Transverse colon (tissue), 4 donors: ENCODE results near the gene RAC2. TPM values are rescaled to one million over a fixed set of nuclear protein-coding genes. Genes with fewer than 3 reads are reported as not detected.
"Not testable (repeated sequence)": the region's sequence is repeated elsewhere in the genome, so short reads cannot be mapped to it uniquely, and the experiment has no call there.

Experiments
- DNase-seq: peaks from one replicate; pipeline ENCODE4 v3.0.0-alpha.2; 2019
- H3K27ac ChIP-seq, 4 donors: fragments of 200-600 bp; sonication (generic); 2 replicates each; pipeline ENCODE4 v1.5.1; 2016 to 2018; ENCODE audit warnings: inconsistent platforms in 4 of 4
- H3K27me3 ChIP-seq: fragments of 200-600 bp; sonication (generic); 2 replicates; pipeline ENCODE4 v1.5.1; 2017; ENCODE audit warnings: inconsistent platforms
- H3K36me3 ChIP-seq, 4 donors: fragments of 200-600 bp; sonication (generic); 2 replicates each; pipeline ENCODE4 v1.5.1; 2017 to 2019; ENCODE audit warnings: inconsistent platforms in 4 of 4
- H3K4me1 ChIP-seq, 4 donors: fragments of 200-600 bp; sonication (generic); 2 replicates each; pipeline ENCODE4 v1.5.1; 2017 to 2020; ENCODE audit warnings: inconsistent platforms in 4 of 4
- H3K4me3 ChIP-seq, 4 donors: fragments of 200-600 bp; sonication (generic); 1 replicate in 1 of 4; 2 replicates in 3 of 4; pipeline versions ENCODE4 v1.5.1 to v1.6.1; 2017 to 2019; ENCODE audit warnings: inconsistent platforms in 4 of 4
- H3K9me3 ChIP-seq, 2 donors: fragments of 200-600 bp; sonication (generic); 2 replicates each; pipeline ENCODE4 v1.5.1; 2017 to 2019; ENCODE audit warnings: inconsistent platforms in 2 of 2
- CTCF ChIP-seq, 5 experiments: fragments of 200-600 bp in 3 of 5; fragments of 450-650 bp in 2 of 5; sonication (generic) in 3 of 5; IDR thresholded peaks; 1 replicate in 2 of 5; 2 replicates in 3 of 5; pipeline ENCODE4 v1.5.1; 2016 to 2017; ENCODE audit warnings: antibody characterized with exemption in 5 of 5, inconsistent platforms in 3 of 5, mild to moderate bottlenecking in 2 of 5, moderate library complexity in 1 of 5
- EP300 ChIP-seq: sonication (generic); formaldehyde crosslinking; IDR thresholded peaks from one replicate; pipeline ENCODE4 v1.6.1; 2017; ENCODE audit warnings: antibody characterized with exemption, low read depth
- POLR2A ChIP-seq: fragments of 450-650 bp; IDR thresholded peaks from one replicate; pipeline ENCODE4 v1.6.1; 2016; ENCODE audit warnings: antibody characterized with exemption, mild to moderate bottlenecking, moderate library complexity
- POLR2AphosphoS5 ChIP-seq, 3 donors: sonication (generic); formaldehyde crosslinking; IDR thresholded peaks; one replicate each; pipeline ENCODE4 v1.6.1; 2016; ENCODE audit warnings: antibody characterized with exemption in 3 of 3
- WGBS, 2 donors: methylation state at CpG; one replicate each; pipeline ENCODE4 v1.1.5; 2018; ENCODE audit warnings: low coverage in 1 of 2; 5-methylcytosine and 5-hydroxymethylcytosine counted together
- in situ Hi-C, 4 donors: fragments of 200-750 bp; cut with MboI; loops; one replicate each; pipeline versions ENCODE4 v1.15.0 to v1.15.1; 2017; ENCODE audit warnings: low sequenced_read_pairs in 3 of 4, low pct_ligation_motif_present in 1 of 4, low pct_unique_long_range_greater_than_20kb in 1 of 4
- intact Hi-C: fragments of 100-400 bp; cut with DNase I; formaldehyde crosslinking; loops from one replicate; pipeline ENCODE4 v1.15.1; 2023; ENCODE audit warnings: low total_unique reads
- total RNA-seq, 4 donors: library from RNA; depleted of rRNA; stranded (reverse); fragments of >200 nt; gene quantifications; one replicate each; pipeline ENCODE4 v1.1.0, GENCODE V29; 2016

The RAC2 gene
- total RNA-seq, 4 donors from 2014 or later, result 5.2 to 36.3 (median 24.0) TPM

- Histone ChIP-seq H3K36me3 (no peaks in the 10 kb centered on the region), H3K9me3 (no peaks in the 10 kb centered on the region), H3K4me3 (no peak overlapping the region), H3K27me3 (peaks cover 77% of the 10 kb centered on the region), H3K27ac (no peak overlapping the region), H3K4me1 (peaks cover 0 to 11% (median 7%) of the 10 kb centered on the region in 4 donors)
- in situ Hi-C loops, result no loop called here
- TF ChIP-seq POLR2A (no peak), CTCF (IDR thresholded peaks at IDR 0.05) (no peak), EP300 (no peak), POLR2AphosphoS5 (IDR thresholded peaks at IDR 0.05) (no peak)
- no peak for DNase-seq
- intact Hi-C loops, result no loop called here
- 67 to 69% methylated on average over 5 of the region's 5 CpGs for WGBS, 2 donors
Measured at GRCh38 chr22:37254867-37255233, 10.8 kb upstream of the RAC2 start.

GRCh38 chr22:37254209-37254866, 10.3 kb upstream of the RAC2 start:
- 70 to 79% methylated on average over 3 to 5 of the region's 5 CpGs for WGBS, 2 donors
- in situ Hi-C loops (no loop called here), intact Hi-C loops (no loop called here)
- no peak overlapping the region for H3K27ac ChIP-seq
- H3K27me3 ChIP-seq, result peaks cover 72% of the 10 kb centered on the region
- no peak for DNase-seq
- no peak overlapping the region for H3K4me3 ChIP-seq
- no peak for TF ChIP-seq EP300
- H3K36me3 ChIP-seq, result no peaks in the 10 kb centered on the region
- H3K9me3 ChIP-seq, result no peaks in the 10 kb centered on the region
- H3K4me1 ChIP-seq, result peaks cover 0 to 8% (median 5%) of the 10 kb centered on the region in 4 donors

- no peak for TF ChIP-seq POLR2AphosphoS5 (IDR thresholded peaks at IDR 0.05)
- TF ChIP-seq CTCF (IDR thresholded peaks at IDR 0.05), result no peak
- no peak for TF ChIP-seq EP300
- no peak for TF ChIP-seq POLR2A
- Histone ChIP-seq H3K4me1 (peaks cover 0 to 4% (median 0%) of the 10 kb centered on the region in 4 donors), H3K36me3 (no peaks in the 10 kb centered on the region), H3K4me3 (no peak overlapping the region), H3K27ac (no peak overlapping the region), H3K9me3 (no peaks in the 10 kb centered on the region), H3K27me3 (peaks cover 65% of the 10 kb centered on the region)
- 45 to 56% methylated on average over 7 of the region's 7 CpGs for WGBS, 2 donors
- DNase-seq, result no peak
- in situ Hi-C loops (no loop called here), intact Hi-C loops (no loop called here)
Measured at GRCh38 chr22:37253126-37253660, 9.1 kb upstream of the RAC2 start.

- peaks cover 52% of the 10 kb centered on the region for H3K27me3 ChIP-seq
- H3K9me3 ChIP-seq, DNase-seq, H3K4me1 ChIP-seq, H3K36me3 ChIP-seq, in situ Hi-C loops, H3K4me3 ChIP-seq, intact Hi-C loops, H3K27ac ChIP-seq: not testable (repeated sequence)
- 79 to 91% methylated on average over 5 to 8 of the region's 8 CpGs for WGBS, 2 donors
Measured at GRCh38 chr22:37251836-37252235, 7.8 kb upstream of the RAC2 start.

GRCh38 chr22:37249986-37250385, 5.9 kb upstream of the RAC2 start:
- H3K27ac ChIP-seq, result no peak overlapping the region
- no peak overlapping the region for H3K4me3 ChIP-seq
- intact Hi-C loops, result no loop called here
- H3K27me3 ChIP-seq, result peaks cover 35% of the 10 kb centered on the region
- in situ Hi-C loops, result no loop called here
- no peaks in the 10 kb centered on the region for H3K36me3 ChIP-seq
- DNase-seq, result no peak
- peaks cover 0 to 4% (median 0%) of the 10 kb centered on the region in 4 donors for H3K4me1 ChIP-seq
- no peaks in the 10 kb centered on the region for H3K9me3 ChIP-seq
- WGBS, 2 donors, result 57 to 69% methylated on average over 2 to 12 of the region's 12 CpGs
- TF ChIP-seq EP300 (no peak), POLR2AphosphoS5 (IDR thresholded peaks at IDR 0.05) (no peak), CTCF (IDR thresholded peaks at IDR 0.05) (no peak), POLR2A (no peak)
